DOHH2 (cell line): Measurements from ENCODE around the gene TLNRD1.

Experiments used
- EZH2phosphoT487 ChIP-seq: fragments of 200-600 bp; sonication (generic); IDR thresholded peaks from 2 replicates; pipeline ENCODE4 v1.6.1; 2017; ENCODE audit warnings: borderline replicate concordance, mild to moderate bottlenecking, antibody characterized with exemption, low read length, moderate library complexity, mixed read lengths
- TF ChIP-seq, protein P1 (sequence below): fragments of 200-600 bp; sonication (generic); IDR thresholded peaks from one replicate; pipeline ENCODE4 v1.5.1; 2014; ENCODE audit warnings: antibody characterized with exemption, mild to moderate bottlenecking, low read depth, low read length; ENCODE audit not compliant: poor library complexity, severe bottlenecking

DNA sequence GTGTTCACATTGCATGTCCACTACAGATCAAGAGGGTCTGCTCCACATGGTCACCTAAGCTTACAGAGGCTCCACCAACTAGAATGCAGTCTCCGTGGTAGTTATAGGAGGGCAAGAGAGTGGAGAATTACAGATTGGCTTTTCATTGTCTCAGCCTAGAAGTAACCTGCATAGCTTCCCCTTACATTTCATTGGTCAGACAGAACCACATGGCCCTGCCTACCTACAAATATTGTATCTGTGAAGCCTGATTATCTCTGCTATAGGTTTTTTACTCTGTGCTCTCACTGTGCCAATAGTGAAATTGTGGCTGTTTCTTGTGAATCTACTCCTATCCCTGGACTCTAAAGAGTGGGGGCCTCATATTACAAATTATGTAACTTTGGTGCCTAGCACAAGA, 2.5 kb upstream of the TLNRD1 start:
- no peak for TF ChIP-seq EZH2phosphoT487
- TF ChIP-seq, protein P1, sequence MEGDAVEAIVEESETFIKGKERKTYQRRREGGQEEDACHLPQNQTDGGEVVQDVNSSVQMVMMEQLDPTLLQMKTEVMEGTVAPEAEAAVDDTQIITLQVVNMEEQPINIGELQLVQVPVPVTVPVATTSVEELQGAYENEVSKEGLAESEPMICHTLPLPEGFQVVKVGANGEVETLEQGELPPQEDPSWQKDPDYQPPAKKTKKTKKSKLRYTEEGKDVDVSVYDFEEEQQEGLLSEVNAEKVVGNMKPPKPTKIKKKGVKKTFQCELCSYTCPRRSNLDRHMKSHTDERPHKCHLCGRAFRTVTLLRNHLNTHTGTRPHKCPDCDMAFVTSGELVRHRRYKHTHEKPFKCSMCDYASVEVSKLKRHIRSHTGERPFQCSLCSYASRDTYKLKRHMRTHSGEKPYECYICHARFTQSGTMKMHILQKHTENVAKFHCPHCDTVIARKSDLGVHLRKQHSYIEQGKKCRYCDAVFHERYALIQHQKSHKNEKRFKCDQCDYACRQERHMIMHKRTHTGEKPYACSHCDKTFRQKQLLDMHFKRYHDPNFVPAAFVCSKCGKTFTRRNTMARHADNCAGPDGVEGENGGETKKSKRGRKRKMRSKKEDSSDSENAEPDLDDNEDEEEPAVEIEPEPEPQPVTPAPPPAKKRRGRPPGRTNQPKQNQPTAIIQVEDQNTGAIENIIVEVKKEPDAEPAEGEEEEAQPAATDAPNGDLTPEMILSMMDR: no peak
